Esophagus muscularis mucosa (tissue), 4 donors: ENCODE results near the gene KIF16B. TPM values are rescaled to one million over a fixed set of nuclear protein-coding genes. Genes with fewer than 3 reads are reported as not detected.

ENCODE experiments used
- DNase-seq: peaks from one replicate; pipeline ENCODE4 v3.0.0-alpha.2; 2017; ENCODE audit errors: extremely low spot score
- H3K27ac ChIP-seq, 4 donors: fragments of 200-600 bp; sonication (generic); replicated peaks in 1 of 4; 1 replicate in 3 of 4; 2 replicates in 1 of 4; pipeline ENCODE4 v1.5.1; 2016 to 2019; ENCODE audit warnings: mild to moderate bottlenecking in 1 of 4
- H3K27me3 ChIP-seq, 4 donors: fragments of 200-600 bp; sonication (generic); one replicate each; pipeline versions ENCODE4 v1.5.1 to v1.6.0; 2016 to 2019
- H3K36me3 ChIP-seq, 4 donors: fragments of 200-600 bp; sonication (generic); one replicate each; pipeline ENCODE4 v1.5.1; 2016 to 2019
- H3K4me1 ChIP-seq, 4 donors: fragments of 200-600 bp; sonication (generic); one replicate each; pipeline ENCODE4 v1.5.1; 2016 to 2019
- H3K4me3 ChIP-seq, 4 donors: fragments of 200-600 bp; sonication (generic); 1 replicate in 2 of 4; 2 replicates in 2 of 4; pipeline ENCODE4 v1.5.1; 2016 to 2019; ENCODE audit warnings: mild to moderate bottlenecking in 4 of 4, moderate library complexity in 1 of 4
- H3K9me3 ChIP-seq, 4 donors: fragments of 200-600 bp; sonication (generic); 1 replicate in 3 of 4; 2 replicates in 1 of 4; pipeline ENCODE4 v1.5.1; 2016 to 2019
- EP300 ChIP-seq: sonication (generic); formaldehyde crosslinking; IDR thresholded peaks from one replicate; pipeline ENCODE4 v1.6.1; 2017; ENCODE audit warnings: antibody characterized with exemption
- POLR2A ChIP-seq: fragments of 450-650 bp; IDR thresholded peaks from one replicate; pipeline ENCODE4 v1.6.1; 2017; ENCODE audit warnings: antibody characterized with exemption, moderate library complexity, mild to moderate bottlenecking, low read depth
- POLR2AphosphoS5 ChIP-seq, 2 donors: sonication (generic); formaldehyde crosslinking; IDR thresholded peaks; one replicate each; pipeline ENCODE4 v1.6.1; 2017; ENCODE audit warnings: antibody characterized with exemption in 2 of 2
- WGBS: methylation state at CpG from one replicate; pipeline ENCODE4 v1.1.5; 2018; 5-methylcytosine and 5-hydroxymethylcytosine counted together
- intact Hi-C: fragments of 100-400 bp; cut with DNase I; formaldehyde crosslinking; loops from one replicate; pipeline ENCODE4 v1.15.1; 2023
- total RNA-seq, 4 donors: library from RNA; depleted of rRNA; stranded (reverse); fragments of >200 nt; gene quantifications; one replicate each; pipeline versions ENCODE4 v1.1.0 to v1.2.1, GENCODE V29; 2016
- TF ChIP-seq, protein P1 (sequence below), 3 experiments: fragments of 200-600 bp in 2 of 3; fragments of 450-650 bp in 1 of 3; sonication (generic) in 2 of 3; IDR thresholded peaks; one replicate each; pipeline ENCODE4 v1.5.1; 2017 to 2019; ENCODE audit warnings: antibody characterized with exemption in 3 of 3, mild to moderate bottlenecking in 2 of 3, moderate library complexity in 1 of 3

The KIF16B gene
- total RNA-seq, 4 donors from 2014 or later = 15.4 to 21.1 (median 19.3) TPM

DNA sequence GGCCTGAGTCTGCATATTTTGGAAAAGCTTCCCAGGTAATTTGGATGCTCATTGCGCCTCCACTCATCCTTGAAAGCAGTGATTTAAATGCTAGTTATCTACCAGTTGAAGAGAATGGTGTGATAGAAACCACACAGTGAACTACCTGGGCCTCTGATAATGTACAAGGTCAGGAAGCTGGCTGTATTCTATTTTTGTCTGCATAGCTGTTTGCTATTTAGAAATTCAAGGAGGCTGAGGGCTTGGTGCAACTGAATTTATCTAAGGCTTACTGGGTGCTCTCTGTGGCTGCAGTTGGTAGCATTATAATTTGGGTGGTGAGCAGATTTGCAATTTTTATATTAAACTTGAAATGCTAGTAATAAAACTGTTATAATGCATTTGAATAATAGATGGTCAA lies 245.6 kb downstream of the KIF16B start:
- 100% methylated on average over 1 of the region's 1 CpG for WGBS
- H3K9me3 ChIP-seq = no peaks in the 10 kb centered on the region
- no peaks in the 10 kb centered on the region for H3K27me3 ChIP-seq
- no peaks in the 10 kb centered on the region for H3K4me1 ChIP-seq
- H3K27ac ChIP-seq = no peak overlapping the region
- intact Hi-C loops = no loop called here
- TF ChIP-seq EP300 (no peak), POLR2A (no peak), POLR2AphosphoS5 (IDR thresholded peaks at IDR 0.05) (no peak)
- TF ChIP-seq, protein P1, sequence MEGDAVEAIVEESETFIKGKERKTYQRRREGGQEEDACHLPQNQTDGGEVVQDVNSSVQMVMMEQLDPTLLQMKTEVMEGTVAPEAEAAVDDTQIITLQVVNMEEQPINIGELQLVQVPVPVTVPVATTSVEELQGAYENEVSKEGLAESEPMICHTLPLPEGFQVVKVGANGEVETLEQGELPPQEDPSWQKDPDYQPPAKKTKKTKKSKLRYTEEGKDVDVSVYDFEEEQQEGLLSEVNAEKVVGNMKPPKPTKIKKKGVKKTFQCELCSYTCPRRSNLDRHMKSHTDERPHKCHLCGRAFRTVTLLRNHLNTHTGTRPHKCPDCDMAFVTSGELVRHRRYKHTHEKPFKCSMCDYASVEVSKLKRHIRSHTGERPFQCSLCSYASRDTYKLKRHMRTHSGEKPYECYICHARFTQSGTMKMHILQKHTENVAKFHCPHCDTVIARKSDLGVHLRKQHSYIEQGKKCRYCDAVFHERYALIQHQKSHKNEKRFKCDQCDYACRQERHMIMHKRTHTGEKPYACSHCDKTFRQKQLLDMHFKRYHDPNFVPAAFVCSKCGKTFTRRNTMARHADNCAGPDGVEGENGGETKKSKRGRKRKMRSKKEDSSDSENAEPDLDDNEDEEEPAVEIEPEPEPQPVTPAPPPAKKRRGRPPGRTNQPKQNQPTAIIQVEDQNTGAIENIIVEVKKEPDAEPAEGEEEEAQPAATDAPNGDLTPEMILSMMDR (IDR thresholded peaks at IDR 0.05) = no peak
- H3K36me3 ChIP-seq = peaks cover 0 to 18% (median 0%) of the 10 kb centered on the region in 4 donors
- H3K4me3 ChIP-seq = no peak overlapping the region
- no peak for DNase-seq

DNA sequence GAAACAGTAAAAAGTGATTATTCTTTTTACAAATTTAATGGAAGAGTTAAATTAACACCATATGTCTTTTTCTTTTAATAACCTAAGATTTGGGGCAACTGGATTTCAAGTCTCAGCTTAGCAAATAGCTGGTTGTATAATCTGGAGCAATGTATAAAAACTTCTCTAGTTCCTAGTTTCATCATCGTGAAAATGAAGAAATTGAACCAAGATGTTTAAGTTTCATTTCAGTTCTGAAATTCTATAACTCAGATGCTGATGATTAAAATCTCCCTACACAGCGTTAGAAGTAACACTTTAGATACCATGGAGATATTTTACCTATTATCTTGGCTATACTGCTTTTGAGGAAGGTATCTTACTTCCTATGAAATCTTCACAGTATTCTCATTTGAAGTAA lies 252.0 kb downstream of the KIF16B start:
- H3K27me3 ChIP-seq = no peaks in the 10 kb centered on the region
- H3K27ac ChIP-seq = no peak overlapping the region
- WGBS = 81% methylated on average over 2 of the region's 2 CpGs
- H3K4me1 ChIP-seq = no peaks in the 10 kb centered on the region
- TF ChIP-seq, protein P1 (IDR thresholded peaks at IDR 0.05) = no peak
- no peak for TF ChIP-seq POLR2AphosphoS5 (IDR thresholded peaks at IDR 0.05)
- intact Hi-C loops = no loop called here
- no peak overlapping the region for H3K4me3 ChIP-seq
- H3K36me3 ChIP-seq = no peaks in the 10 kb centered on the region
- no peak for DNase-seq
- H3K9me3 ChIP-seq = no peaks in the 10 kb centered on the region

DNA sequence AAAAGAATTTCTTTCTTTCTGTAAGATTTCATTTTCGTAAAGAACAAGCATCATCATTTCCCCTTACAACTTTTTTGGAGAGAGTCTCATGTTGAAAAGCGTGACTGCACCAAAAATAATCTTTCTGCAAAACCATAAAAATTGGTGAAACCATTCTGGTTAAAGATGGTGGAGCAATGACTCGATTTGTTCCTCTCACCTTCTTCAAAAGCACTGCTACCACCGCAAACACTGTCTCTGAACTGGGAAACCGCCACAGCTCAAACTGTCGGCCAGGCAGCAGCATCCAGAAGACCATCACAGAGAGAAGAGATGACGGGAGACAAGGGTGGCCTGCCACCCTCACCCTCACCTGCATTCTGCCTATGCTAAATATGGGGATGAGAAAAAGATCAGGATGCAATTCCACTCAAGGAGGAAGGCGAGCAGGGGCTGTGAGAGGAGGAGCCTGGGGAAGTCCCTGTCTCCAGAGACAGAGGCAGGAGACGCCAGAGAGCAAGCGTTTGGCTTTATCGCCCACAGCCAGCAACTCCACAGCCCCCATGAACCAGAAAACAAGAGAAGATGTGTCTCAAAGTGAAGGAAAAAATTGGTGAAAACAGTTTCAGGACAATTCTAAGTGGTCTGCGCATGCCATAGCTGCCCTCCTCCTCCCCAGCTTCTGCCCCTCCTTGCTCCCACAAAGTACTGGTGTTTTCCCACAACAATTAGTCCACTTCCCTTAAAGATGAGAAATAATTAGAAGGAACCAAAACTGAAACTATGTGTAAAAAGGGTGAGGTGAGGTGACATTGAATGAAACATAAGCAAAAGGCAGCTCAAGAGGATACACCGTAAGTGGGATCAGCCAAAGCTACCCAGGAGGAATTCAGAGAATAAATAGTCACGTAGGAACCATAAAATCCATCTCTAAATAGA lies 255.5 kb downstream of the KIF16B start:
- H3K27ac ChIP-seq = no peak overlapping the region
- WGBS = 89% methylated on average over 14 of the region's 14 CpGs
- peaks cover 0 to 7% (median 0%) of the 10 kb centered on the region in 4 donors for H3K36me3 ChIP-seq
- peak overlapping the region in 1 of 4 donors; percentile 2 for H3K4me3 ChIP-seq
- H3K4me1 ChIP-seq = no peaks in the 10 kb centered on the region
- H3K9me3 ChIP-seq = no peaks in the 10 kb centered on the region
- TF ChIP-seq POLR2AphosphoS5 (IDR thresholded peaks at IDR 0.05) = no peak
- DNase-seq = no peak
- intact Hi-C loops = no loop called here
- H3K27me3 ChIP-seq = no peaks in the 10 kb centered on the region

DNA sequence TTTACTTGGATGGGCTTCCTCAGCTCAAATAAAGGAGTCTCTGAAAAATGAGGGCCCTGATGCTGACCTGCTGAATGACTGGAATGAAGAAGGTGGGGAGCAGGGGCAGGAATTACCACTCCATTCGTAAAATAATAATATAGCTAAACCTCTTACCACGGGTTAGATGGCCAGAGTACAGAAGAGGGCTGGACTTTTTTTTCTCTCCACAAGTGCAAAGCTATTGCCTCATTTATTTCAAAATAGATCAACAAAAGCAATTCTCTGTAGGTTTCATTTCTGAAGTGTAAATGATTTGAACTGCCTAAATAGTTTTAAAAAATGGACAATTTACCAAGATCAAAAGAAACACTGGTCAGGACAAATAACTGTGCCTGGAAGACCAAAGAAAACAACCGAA lies 256.7 kb downstream of the KIF16B start:
- Histone ChIP-seq H3K4me1 (no peaks in the 10 kb centered on the region), H3K4me3 (no peak overlapping the region), H3K36me3 (peaks cover 0 to 14% (median under 1%) of the 10 kb centered on the region in 4 donors), H3K27me3 (no peaks in the 10 kb centered on the region), H3K9me3 (no peaks in the 10 kb centered on the region), H3K27ac (no peak overlapping the region)
- DNase-seq = no peak
- intact Hi-C loops = no loop called here
- no peak for TF ChIP-seq POLR2A
- TF ChIP-seq, protein P1 (IDR thresholded peaks at IDR 0.05) = no peak
- TF ChIP-seq EP300 = no peak
- no peak for TF ChIP-seq POLR2AphosphoS5 (IDR thresholded peaks at IDR 0.05)
- WGBS = 86% methylated on average over 3 of the region's 3 CpGs

DNA sequence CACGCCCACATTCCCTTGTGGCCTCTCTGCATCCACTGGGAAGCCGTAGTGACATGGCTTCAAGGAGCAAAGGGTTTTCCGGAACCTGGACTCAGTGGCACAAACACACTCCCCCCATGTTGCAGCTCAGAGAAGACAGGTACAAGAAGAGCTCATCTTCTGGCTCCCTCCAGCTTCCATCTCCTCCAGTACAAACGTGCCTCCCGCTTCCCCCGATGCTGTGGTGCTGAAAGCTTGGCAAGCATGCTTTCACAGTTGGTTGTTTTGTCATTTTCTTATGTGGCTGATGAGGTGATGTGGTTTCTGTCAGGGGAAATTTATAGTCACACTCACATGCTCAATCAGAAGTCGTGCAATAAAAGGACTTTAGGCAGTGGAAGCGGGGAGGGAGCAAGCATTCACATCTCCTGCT lies 258.5 kb downstream of the KIF16B start:
- H3K4me3 ChIP-seq = no peak overlapping the region
- H3K27ac ChIP-seq = no peak overlapping the region
- DNase-seq = no peak
- H3K27me3 ChIP-seq = no peaks in the 10 kb centered on the region
- H3K4me1 ChIP-seq = no peaks in the 10 kb centered on the region
- H3K9me3 ChIP-seq = no peaks in the 10 kb centered on the region
- intact Hi-C loops = no loop called here
- H3K36me3 ChIP-seq = peaks cover 0 to 30% (median 6%) of the 10 kb centered on the region in 4 donors
- 91% methylated on average over 8 of the region's 8 CpGs for WGBS
- TF ChIP-seq, protein P1 (IDR thresholded peaks at IDR 0.05) = no peak
- TF ChIP-seq POLR2A (no peak), POLR2AphosphoS5 (IDR thresholded peaks at IDR 0.05) (no peak), EP300 (no peak)
